ENCODE results near the gene BTBD17. TPM values are rescaled to one million over a fixed set of nuclear protein-coding genes. Genes with fewer than 3 reads are reported as not detected.

The BTBD17 gene
- polyA plus RNA-seq, 3 donors from 2014 or later = 0.21 TPM; not detected in 2

- H3K9me3 Mint-ChIP-seq = peaks cover 0 to 4% (median 0%) of the 10 kb centered on the region in 6 donors
- H3K27ac Mint-ChIP-seq = no peak overlapping the region
- H3K27me3 Mint-ChIP-seq (ENCODE audit: low read depth in 3 of 3) = peaks cover 2 to 9% (median 9%) of the 10 kb centered on the region in 3 donors
- no peak overlapping the region for H3K4me3 Mint-ChIP-seq
- H3K36me3 Mint-ChIP-seq = no peaks in the 10 kb centered on the region
- H3K4me1 Mint-ChIP-seq = no peaks in the 10 kb centered on the region
- no peak for DNase-seq
Measured at GRCh38 chr17:74347646-74348045, 14.0 kb downstream of the BTBD17 start.

- Mint-ChIP-seq H3K27me3 (ENCODE audit: low read depth in 3 of 3) (peaks cover 2 to 7% (median 5%) of the 10 kb centered on the region in 3 donors), H3K4me1 (no peaks in the 10 kb centered on the region), H3K27ac (no peak overlapping the region), H3K9me3 (peaks cover 0 to 3% (median 0%) of the 10 kb centered on the region in 6 donors), H3K4me3 (no peak overlapping the region), H3K36me3 (no peaks in the 10 kb centered on the region)
- DNase-seq = no peak
Measured at GRCh38 chr17:74345433-74346241, 16.0 kb downstream of the BTBD17 start.

GRCh38 chr17:74344658-74345057 is 17.0 kb downstream of the BTBD17 start:
- Mint-ChIP-seq H3K4me3 (no peak overlapping the region), H3K36me3 (no peaks in the 10 kb centered on the region), H3K27me3 (ENCODE audit: low read depth in 3 of 3) (peaks cover 2 to 5% (median 5%) of the 10 kb centered on the region in 3 donors), H3K27ac (no peak overlapping the region), H3K4me1 (no peaks in the 10 kb centered on the region), H3K9me3 (peaks cover 0 to 1% (median 0%) of the 10 kb centered on the region in 6 donors)
- no peak for DNase-seq

GRCh38 chr17:74343526-74344284 is 18.0 kb downstream of the BTBD17 start:
- Mint-ChIP-seq H3K4me1 (no peaks in the 10 kb centered on the region), H3K27ac (no peak overlapping the region), H3K27me3 (ENCODE audit: low read depth in 3 of 3) (peaks cover 2 to 5% (median 4%) of the 10 kb centered on the region in 3 donors), H3K9me3 (peaks cover 0 to 1% (median 0%) of the 10 kb centered on the region in 6 donors), H3K4me3 (no peak overlapping the region), H3K36me3 (no peaks in the 10 kb centered on the region)
- no peak for DNase-seq

- no peak for DNase-seq
- H3K4me1 Mint-ChIP-seq = no peaks in the 10 kb centered on the region
- no peak overlapping the region for H3K27ac Mint-ChIP-seq
- H3K9me3 Mint-ChIP-seq = no peaks in the 10 kb centered on the region
- H3K4me3 Mint-ChIP-seq = no peak overlapping the region
- peaks cover 0 to 2% (median 1%) of the 10 kb centered on the region in 3 donors for H3K27me3 Mint-ChIP-seq (ENCODE audit: low read depth in 3 of 3)
- no peaks in the 10 kb centered on the region for H3K36me3 Mint-ChIP-seq
Measured at GRCh38 chr17:74343121-74343520, 18.5 kb downstream of the BTBD17 start.

GRCh38 chr17:74342224-74342623 is 19.4 kb downstream of the BTBD17 start:
- Mint-ChIP-seq H3K4me3 (no peak overlapping the region), H3K27me3 (ENCODE audit: low read depth in 3 of 3) (peaks cover 0 to 2% (median 1%) of the 10 kb centered on the region in 3 donors)
- no peak for DNase-seq

GRCh38 chr17:74340470-74341023 is 21.1 kb downstream of the BTBD17 start:
- Mint-ChIP-seq H3K27ac (no peak overlapping the region), H3K36me3 (no peaks in the 10 kb centered on the region), H3K4me3 (no peak overlapping the region), H3K9me3 (no peaks in the 10 kb centered on the region), H3K4me1 (no peaks in the 10 kb centered on the region), H3K27me3 (ENCODE audit: low read depth in 3 of 3) (peaks cover 0 to 2% (median 1%) of the 10 kb centered on the region in 3 donors)
- no peak for DNase-seq

More at GRCh38 chr17:74342224-74342623, 19.4 kb downstream of the BTBD17 start:
- Mint-ChIP-seq H3K9me3 (no peaks in the 10 kb centered on the region), H3K36me3 (no peaks in the 10 kb centered on the region), H3K27ac (no peak overlapping the region), H3K4me1 (no peaks in the 10 kb centered on the region)

- H3K4me3 Mint-ChIP-seq = no peak overlapping the region
Measured at GRCh38 chr17:74339537-74340195, 22.0 kb downstream of the BTBD17 start.

GRCh38 chr17:74337834-74338500 is 23.7 kb downstream of the BTBD17 start:
- Mint-ChIP-seq H3K27ac (no peak overlapping the region), H3K27me3 (ENCODE audit: low read depth in 3 of 3) (peaks cover 0 to 2% (median 1%) of the 10 kb centered on the region in 3 donors), H3K36me3 (no peaks in the 10 kb centered on the region), H3K4me3 (no peak overlapping the region), H3K4me1 (no peaks in the 10 kb centered on the region), H3K9me3 (no peaks in the 10 kb centered on the region)
- DNase-seq = no peak

More at GRCh38 chr17:74339537-74340195, 22.0 kb downstream of the BTBD17 start:
- Mint-ChIP-seq H3K4me1 (no peaks in the 10 kb centered on the region), H3K36me3 (no peaks in the 10 kb centered on the region), H3K27ac (no peak overlapping the region), H3K9me3 (no peaks in the 10 kb centered on the region), H3K27me3 (ENCODE audit: low read depth in 3 of 3) (peaks cover 0 to 2% (median 1%) of the 10 kb centered on the region in 3 donors)
- DNase-seq = no peak

GRCh38 chr17:74336307-74336706 is 25.4 kb downstream of the BTBD17 start:
- Mint-ChIP-seq H3K27me3 (ENCODE audit: low read depth in 3 of 3) (peaks cover 0 to 2% (median 1%) of the 10 kb centered on the region in 3 donors), H3K9me3 (no peaks in the 10 kb centered on the region), H3K36me3 (no peaks in the 10 kb centered on the region), H3K27ac (no peak overlapping the region), H3K4me1 (no peaks in the 10 kb centered on the region), H3K4me3 (no peak overlapping the region)
- DNase-seq = no peak

GRCh38 chr17:74335529-74336062 is 26.1 kb downstream of the BTBD17 start:
- no peaks in the 10 kb centered on the region for H3K36me3 Mint-ChIP-seq
- no peaks in the 10 kb centered on the region for H3K9me3 Mint-ChIP-seq
- no peaks in the 10 kb centered on the region for H3K4me1 Mint-ChIP-seq
- no peak overlapping the region for H3K4me3 Mint-ChIP-seq
- DNase-seq = no peak
- H3K27ac Mint-ChIP-seq = no peak overlapping the region
- H3K27me3 Mint-ChIP-seq (ENCODE audit: low read depth in 3 of 3) = peaks cover 0 to 2% (median 1%) of the 10 kb centered on the region in 3 donors

- peaks cover 0 to 1% (median 1%) of the 10 kb centered on the region in 3 donors for H3K27me3 Mint-ChIP-seq (ENCODE audit: low read depth in 3 of 3)
- DNase-seq = no peak
- H3K36me3 Mint-ChIP-seq = no peaks in the 10 kb centered on the region
- peaks cover 5 to 8% of the 10 kb centered on the region in 2 donors for H3K4me1 Mint-ChIP-seq
- no peak overlapping the region for H3K27ac Mint-ChIP-seq
- no peak overlapping the region for H3K4me3 Mint-ChIP-seq
- no peaks in the 10 kb centered on the region for H3K9me3 Mint-ChIP-seq
Measured at GRCh38 chr17:74334393-74335039, 27.2 kb downstream of the BTBD17 start.

All from immature natural killer cell (primary cell).